GM11168 (cell line): ENCODE results near the gene PPIF.

ENCODE experiments used
- in situ Hi-C: fragments of 300-500 bp; cut with MboI; formaldehyde crosslinking; loops from one replicate; pipeline ENCODE4 v1.12.0; 2022; ENCODE audit warnings: low sequenced_read_pairs; ENCODE audit not compliant: unreplicated experiment

The PPIF gene

DNA sequence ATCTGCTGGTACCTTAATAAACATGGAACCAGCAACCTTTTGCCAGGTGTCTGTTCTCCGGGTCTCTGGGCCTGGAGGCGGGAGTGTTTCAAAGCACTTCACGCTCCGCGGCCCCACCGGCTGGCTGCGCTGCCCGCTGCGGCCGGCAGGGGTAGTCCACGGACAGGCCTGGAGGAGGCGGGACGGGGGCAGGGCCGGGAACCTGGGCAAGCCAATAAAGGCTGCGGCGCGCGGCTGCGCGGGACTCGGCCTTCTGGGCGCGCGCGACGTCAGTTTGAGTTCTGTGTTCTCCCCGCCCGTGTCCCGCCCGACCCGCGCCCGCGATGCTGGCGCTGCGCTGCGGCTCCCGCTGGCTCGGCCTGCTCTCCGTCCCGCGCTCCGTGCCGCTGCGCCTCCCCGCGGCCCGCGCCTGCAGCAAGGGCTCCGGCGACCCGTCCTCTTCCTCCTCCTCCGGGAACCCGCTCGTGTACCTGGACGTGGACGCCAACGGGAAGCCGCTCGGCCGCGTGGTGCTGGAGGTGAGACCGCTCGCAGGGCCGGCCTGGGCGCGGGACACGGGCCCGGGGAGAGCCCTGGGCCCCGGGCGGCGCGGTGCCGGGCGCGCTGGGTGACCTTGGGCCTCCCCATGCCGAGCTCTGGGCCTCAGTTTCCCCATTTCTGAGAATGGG, at the start of gene PPIF:
Gene PPIF, plus strand, starts transcription at position 244 of the 668 bp plus-strand sequence. Its CDS starts 80 bp downstream, at position 324.
- in situ Hi-C loops = no loop called here

GRCh38 chr10:79298403-79299244, 48.6 kb upstream of the PPIF start:
- in situ Hi-C loops = no loop called here

- in situ Hi-C loops = no loop called here
Measured at GRCh38 chr10:79299397-79300241, 47.6 kb upstream of the PPIF start.

GRCh38 chr10:79300711-79301110, 46.6 kb upstream of the PPIF start:
- in situ Hi-C loops = no loop called here

GRCh38 chr10:79301754-79302530, 45.3 kb upstream of the PPIF start:
- in situ Hi-C loops = no loop called here

GRCh38 chr10:79303631-79304478, 43.4 kb upstream of the PPIF start:
- in situ Hi-C loops = no loop called here

DNA sequence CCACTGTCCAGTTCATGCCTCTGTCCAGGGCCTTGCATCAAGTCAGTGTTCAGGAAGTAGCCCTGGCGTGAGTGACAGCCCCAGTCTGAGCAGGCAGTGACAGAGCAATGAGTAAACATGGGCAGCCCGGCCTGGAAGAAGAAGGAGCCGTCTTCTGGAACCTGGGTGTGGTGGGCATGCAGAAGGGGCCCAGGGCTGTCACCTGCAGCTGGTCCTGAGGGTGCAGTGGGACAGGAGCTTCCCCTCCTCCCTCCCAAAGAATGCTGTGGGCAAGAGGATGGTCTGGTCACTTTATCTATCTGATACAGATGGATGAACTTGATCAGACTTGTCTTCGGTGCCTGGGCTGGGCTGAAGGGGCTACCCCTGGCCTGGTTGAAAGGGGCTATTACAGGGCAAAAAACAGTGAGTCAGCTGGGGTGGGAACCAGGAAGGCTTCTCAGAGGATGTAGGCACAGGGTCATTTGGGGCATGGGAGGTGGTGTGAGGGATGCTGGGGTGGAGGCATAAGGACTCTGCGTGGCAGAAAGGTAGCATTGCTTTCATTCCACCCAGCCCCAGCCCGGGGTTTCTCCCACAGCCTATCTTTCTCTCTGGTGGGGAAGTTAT, 42.7 kb upstream of the PPIF start:
- in situ Hi-C loops = no loop called here

DNA sequence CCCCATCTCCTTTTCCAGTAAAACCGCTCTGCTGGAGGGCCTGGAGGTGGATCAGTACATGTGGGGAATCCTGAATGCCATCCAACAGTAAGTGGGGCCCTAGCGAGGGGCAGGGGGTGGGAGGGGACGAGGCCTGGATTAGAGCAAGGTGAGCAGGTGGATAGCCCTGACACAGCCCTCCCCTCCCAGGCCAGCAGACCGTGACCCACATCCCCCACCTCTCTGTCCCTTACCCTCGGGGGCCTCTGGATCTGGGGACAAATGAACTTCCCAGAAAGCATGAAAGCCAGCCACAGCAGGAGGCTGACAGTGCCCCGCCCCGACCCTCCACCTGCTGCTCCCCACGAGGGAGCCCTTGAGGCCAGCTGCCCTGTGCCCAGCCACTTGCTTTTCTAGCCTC, 41.8 kb upstream of the PPIF start:
- in situ Hi-C loops = no loop called here

DNA sequence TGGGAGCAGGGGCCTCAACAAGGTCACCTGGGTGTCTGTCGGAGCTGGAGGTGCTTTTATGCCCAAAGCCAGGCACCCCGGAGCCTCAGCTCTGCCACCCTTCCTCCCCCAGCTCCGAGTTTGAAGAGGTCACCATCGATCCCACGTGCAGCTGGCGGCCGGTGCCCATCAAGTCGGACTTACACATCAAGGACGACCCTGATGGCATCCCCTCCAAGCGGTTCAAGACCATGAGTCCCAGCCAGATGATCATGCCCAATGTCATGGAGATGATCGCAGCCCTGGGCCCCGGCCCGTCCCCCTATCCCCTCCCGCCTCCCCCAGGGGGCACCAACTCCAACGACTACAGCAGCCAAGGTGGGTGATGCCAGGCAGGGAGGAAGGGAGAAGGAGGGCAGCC, 41.3 kb upstream of the PPIF start:
- in situ Hi-C loops = no loop called here

DNA sequence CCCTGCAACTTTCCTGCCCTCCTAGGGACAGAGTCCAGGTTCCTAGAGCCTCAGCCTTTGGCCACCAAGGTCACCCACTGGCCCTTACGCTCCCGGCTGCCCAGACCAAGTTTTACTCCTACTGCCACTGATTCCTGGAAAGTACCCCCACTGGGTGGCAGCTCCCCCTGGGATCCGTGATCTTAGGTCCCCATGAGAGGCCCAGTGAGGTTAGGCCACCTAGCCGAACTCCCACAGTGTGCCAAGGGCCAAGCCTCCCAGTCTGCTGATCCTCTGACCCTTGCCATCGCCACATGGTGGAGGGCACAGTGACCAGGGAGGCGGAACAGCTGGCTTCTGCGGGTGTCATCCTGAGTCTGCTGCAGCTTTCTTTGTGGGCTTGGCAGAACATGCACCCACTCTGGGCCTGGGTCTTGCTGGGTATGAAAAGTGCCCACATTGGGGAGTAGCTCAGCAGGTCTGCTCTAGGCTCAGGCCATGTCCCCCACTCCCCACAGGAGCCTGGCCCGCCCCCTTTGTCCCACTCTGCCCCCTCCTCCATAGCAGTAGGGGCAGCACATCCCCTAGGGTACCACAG, 40.5 kb upstream of the PPIF start:
- in situ Hi-C loops = no loop called here

- in situ Hi-C loops = no loop called here
Measured at GRCh38 chr10:79308016-79308415, 39.3 kb upstream of the PPIF start.

- in situ Hi-C loops = no loop called here
Measured at GRCh38 chr10:79308969-79309665, 38.2 kb upstream of the PPIF start.

DNA sequence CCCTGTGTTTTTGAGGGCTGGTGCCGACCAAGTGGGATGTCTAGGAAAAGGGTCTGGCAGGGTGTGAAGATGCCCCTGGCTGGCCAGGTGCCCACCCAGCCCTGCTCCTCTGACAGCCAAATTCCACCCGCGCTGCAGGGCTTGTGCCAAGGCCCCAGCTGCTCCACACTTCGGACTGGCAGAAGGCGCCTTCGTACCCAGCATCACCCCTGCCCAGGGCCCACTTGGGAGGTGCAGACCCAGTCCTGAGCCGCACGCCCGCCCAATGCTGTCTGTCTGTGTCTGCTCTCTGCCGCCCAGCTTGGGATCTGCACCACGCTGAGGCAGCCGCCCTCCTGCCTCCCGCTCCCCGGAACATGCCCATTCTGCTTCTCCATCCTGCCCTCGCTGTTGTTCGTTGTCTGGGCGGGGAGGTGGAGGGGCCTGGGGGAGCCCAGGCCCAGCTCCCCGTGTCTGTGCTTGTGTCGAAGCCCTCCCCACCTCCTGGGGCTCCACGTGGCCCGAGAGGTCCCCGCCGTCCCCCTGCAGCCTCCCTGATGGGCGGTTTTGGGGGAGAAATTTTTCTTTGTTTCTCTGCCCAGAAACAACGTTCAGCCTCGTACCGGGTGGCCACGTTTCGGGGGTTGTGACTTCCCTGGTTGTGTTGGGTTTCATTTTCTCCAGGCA, 36.9 kb upstream of the PPIF start:
- in situ Hi-C loops = no loop called here

DNA sequence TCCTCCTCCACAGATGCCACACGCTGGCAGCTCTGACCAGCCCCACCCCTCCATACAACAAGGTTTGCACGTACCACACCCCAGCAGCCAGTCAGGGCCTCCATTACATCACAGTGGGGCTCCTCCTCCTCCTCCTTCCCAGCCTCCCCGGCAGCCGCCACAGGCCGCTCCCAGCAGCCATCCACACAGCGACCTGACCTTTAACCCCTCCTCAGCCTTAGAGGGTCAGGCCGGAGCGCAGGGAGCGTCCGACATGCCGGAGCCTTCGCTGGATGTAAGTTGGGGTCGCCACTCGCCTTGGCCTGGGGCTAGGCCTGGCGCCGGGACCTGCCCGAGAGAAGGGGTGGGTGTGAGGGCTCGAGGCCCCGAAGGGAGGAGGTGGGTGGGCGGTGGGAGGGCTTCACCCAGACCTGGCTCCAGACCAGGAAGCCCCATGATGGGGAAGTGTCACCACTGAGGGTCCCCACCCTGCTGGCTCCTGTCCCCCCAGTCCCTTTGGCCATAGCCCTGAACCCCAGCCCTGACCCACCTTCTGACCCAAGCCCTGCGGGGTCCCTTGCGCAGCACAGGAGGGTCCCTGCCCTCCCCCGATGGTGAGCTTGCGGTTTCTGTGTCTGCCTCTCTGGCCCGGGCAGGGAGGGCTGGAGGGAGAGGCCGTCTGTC, 36.2 kb upstream of the PPIF start:
- in situ Hi-C loops = no loop called here

DNA sequence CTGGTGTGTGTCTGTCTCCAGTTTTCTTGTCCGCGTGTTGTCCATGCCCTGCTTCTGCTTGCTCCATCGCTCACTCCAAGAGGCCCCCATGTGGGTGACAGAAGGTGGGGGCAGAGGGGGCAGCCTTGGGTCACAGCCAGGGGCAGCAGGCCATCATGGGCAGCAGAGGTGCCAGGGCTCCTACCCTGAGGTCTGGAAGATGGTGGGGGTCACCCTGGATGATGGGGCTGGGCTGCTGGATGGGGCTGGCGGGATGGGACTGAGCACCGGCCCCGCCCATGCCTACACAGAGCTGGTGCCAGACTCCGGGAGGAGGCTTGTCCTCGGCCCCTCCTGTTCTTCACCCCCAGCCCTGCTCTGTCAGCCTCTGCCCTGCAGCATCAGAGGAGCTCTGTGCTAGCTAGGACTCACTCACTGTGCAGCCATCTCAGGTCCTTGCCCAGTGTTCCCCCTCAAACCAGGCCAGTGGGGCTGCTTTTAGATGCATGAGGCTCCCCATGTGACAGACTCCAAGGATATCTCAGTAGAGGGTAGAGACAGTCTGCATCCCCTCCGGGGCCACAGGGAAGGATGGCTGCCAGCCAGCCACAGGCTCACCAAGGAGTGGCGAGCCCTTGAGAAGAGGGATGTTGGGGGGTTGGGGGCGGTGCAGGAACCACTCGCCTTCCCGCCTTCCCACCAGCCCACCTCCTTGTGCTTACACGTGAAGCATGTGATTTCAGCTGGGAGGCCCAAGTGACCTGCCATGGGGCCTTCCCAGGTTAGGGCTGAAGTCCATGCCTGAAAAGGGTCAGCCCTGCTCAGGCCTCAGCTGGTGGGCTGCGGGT, 35.5 kb upstream of the PPIF start:
- in situ Hi-C loops = no loop called here

DNA sequence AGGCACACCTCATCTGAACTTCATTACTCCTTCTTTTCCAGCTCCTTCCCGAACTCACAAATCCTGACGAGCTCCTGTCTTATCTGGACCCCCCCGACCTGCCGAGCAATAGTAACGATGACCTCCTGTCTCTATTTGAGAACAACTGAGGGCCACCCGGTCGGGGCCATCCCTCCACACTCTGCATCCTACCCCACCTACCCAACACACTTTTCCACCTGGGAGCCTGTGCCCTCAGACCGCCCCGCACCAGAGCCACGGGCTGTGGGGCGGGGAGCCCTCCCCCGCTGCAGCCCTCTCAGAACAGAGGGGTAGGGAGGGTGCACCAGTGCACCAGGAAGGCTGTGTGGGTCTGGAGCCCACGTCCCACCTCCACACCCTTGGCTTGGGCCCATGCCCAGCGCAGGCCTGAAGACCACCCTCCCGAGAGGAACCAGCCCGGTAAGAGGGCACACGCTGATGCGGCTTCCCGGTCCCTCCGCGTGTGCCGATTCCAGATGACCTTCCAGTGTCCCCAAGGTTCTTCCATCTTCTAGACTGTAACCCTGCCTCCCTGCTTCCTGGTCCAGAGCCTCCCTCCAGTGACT, 34.6 kb upstream of the PPIF start:
- in situ Hi-C loops = no loop called here
